Activated naive CD4-positive, alpha-beta T cell (primary cell): ENCODE results near the gene ST7L.
A peak's percentile ranks its signal among the peaks of the same experiment; 100 is the strongest.

Experiments
- DNase-seq, 4 experiments: peaks; one replicate each; lab custom pipeline; 2025; lab: John Stamatoyannopoulos, UW

The ST7L gene

DNA sequence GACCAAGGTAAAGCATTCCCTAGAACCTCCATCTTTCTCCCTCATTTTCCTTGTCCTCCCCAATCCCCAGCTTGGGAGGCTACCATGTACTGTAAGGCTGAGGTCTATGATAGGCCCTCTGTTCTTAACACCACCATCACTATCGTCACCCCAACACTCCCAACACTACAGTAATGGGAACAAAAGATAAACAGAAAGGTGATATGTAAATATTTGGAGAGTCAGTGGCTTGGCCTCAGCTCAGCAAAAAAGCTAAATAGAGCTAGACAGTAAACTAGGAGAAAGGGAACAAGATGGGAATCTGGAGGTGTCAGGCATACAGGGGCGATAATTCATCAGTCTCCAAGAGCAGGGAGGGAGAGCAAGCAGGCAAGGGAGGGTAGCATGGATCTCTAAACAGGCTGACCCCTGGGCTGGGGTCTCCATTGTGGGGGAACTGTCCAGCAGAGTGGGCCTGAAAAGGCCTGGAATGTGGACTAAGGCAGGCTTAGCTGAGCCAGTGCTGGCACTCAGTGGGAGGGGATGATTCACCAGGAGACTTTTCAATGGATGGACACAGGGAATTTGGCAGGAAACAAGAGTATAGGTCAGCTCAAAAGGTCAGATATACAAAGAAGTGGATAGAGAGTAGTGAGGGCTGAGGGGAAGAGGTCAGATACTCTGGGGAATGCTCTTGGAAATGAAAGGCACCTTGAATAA lies 103.5 kb downstream of the ST7L start:
- no peak for DNase-seq

DNA sequence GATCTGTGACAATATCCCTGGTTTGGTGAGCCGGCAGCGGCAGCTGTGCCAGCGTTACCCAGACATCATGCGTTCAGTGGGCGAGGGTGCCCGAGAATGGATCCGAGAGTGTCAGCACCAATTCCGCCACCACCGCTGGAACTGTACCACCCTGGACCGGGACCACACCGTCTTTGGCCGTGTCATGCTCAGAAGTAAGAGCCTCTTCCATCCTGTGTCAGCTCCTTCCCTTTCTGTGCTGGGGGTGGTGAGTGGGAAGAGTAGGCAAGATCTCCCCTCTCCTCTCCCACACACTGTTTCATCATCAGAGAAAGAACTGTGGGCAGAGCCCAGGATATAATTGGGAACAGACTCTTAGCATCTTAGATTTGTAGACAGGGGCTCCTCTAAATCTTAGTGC lies 104.0 kb downstream of the ST7L start:
- no peak for DNase-seq

DNA sequence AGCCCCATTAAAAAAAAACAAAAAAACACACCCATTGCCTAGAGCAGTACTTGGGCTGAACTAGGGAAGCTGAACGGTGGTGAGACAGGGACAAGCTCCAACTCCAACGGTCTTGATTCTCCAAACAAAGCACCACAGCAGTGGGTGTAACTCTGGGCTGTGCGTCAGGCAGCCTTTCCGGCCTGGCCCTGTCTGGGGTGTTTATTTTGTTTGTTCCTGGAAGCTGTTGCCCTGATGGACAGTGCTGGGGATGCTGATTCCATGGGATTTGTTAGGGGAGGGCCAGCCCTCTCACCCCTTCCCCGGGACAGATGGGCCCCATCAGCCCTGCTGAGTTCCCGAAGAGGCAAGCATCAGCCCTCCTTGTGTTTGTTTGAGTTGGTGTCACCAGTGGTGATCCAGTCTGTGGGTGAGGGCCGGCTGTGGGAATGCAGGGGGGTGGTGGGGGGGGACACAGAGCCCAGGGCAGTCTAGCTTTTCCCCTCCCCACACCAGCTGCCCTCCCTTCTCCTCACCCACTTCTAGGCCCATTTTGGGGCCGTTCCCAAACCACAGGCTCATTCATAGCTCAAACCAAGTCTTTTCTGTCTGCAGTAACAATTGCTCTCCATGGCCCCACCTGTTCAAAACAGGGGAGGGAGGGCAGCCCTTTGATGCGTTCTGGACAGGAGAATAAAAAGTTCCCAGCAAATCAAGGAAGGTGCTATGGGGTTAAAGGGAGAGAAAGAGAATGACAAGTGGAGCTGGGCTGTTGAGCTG lies 105.7 kb downstream of the ST7L start:
- DNase-seq = no peak

DNA sequence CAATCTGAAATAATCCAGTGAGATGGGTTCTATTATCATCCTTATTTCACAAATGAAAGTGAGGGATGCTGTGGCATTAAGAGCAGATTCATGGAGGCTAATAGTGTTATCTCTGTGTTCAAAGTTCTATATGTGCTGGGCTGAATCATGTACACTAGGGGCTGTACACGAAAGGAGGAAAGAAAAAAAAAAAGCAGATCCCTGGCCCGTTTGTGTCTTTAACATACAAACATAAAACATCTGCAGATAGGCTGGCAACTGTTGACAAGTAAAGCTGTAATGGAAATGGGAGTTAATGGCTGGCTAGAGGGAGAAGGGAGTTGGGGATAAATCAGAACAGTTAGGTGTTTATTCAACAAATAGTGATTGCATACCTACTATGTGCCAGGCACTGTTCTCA lies 107.0 kb downstream of the ST7L start:
- no peak for DNase-seq

DNA sequence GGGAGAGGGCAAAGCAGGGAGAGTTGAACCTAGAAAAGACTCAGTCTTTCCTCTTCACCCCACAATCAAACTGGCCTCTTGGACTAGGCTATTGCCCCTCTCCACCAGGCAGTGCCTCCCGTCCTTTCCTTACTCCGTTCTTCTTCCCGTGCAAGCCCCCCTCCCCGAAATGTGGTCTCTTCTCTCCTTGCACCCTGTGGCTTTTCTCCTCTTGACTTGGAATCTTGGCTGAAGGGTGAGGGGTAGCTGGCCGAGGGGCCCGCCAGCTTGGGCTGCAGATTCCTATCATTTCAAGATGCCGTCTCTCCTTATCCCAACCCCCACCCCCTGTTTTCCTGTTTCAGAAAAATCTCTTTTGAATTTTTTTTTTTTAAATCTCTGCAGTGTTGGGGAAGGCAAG lies 108.6 kb downstream of the ST7L start:
- no peak for DNase-seq

DNA sequence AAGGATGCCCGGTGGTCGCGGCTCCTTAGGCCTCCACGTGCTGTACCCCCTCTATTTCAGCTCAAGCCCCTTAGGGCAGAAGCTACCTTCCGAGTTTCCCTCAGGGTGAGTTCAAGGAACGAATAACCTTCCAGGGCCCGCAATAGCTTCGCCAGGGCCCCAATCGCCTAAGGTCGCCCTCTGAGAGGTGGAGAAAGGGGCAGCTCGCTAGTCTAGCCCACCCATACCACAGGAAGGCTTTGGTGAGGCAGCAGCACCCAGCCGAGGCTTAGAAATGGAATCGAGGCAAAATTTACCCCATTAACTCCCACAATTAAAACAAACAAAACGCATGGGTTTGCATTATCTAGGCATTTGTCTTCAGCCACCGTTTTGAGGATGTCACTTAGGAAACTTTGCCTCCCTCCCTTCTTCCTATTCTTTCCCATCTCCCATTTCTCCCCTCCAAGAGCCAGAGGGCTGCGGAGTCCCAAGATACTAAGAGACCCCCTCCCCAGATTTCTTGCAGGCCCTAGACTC lies 109.2 kb downstream of the ST7L start:
- no peak for DNase-seq

DNA sequence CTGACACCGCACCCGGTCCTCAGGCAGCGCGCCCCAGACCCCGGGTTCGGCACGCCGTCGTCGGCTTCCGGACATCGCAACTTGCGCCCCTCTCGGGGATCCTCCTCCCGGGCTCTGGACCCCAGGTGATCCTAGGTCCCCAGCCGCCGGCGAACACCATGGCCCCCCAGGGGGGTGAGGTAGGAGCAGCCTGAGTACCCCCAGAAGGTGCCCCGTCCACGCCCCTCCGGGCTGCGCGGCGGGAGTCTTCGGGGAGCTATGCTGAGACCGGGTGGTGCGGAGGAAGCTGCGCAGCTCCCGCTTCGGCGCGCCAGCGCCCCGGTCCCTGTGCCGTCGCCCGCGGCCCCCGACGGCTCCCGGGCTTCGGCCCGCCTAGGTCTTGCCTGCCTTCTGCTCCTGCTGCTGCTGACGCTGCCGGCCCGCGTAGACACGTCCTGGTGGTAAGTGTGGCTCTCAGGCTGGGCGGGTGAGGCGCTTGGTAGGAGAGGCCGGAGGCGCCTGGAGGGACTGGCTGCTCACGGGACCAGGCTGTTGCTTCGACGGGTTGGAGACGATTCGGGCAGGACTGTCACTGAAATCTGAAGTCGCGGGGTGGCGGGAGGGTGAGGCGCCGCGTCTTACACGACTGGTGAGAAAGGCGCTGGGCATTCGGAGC lies 109.8 kb downstream of the ST7L start:
- DNase-seq = peak in 1 of 4 experiments; percentile 25

DNA sequence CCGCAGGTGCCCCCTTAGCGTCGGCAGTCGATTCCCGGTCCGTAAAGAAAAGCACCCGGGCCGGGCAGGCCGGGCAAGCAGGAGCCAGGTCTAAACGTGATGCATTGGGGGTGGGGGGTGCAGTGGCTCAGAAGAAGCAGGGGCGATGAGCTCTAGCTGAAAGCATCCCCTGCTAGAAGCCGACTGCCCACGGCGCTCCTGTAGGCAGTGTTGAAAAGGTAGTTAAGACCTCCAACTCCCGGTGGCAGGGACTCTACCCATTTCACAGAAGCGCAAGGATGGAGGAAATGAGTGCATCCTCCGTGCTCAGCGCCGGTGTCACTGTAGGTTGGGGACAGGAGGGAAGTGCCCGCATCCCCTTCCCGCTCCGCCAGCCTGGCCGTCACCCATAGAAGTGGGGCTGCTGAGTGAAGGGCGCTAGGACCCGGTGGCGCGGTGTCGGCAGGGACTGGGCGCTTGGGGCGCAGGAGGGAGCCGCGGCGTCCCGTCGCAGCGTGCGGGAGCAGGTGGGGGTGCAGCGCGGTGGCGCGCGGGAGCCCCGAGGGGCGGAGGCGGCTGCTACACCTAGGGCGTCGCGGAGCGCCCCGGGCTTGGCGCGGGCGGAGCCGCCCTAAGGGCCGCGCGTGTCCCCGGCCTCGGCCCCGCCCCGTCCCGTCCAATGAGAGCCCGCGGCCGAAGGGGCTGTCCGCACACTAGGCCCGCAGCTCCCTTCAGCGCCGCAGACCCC lies 110.5 kb downstream of the ST7L start, which contains the start of gene WNT2B:
TSS of gene WNT2B (plus strand) at position 688 of the 727 bp plus-strand sequence. CDS start 298 bp downstream, outside the sequence.
- peak in 3 of 4 experiments; percentile 14 to 42 (median 19) for DNase-seq

DNA sequence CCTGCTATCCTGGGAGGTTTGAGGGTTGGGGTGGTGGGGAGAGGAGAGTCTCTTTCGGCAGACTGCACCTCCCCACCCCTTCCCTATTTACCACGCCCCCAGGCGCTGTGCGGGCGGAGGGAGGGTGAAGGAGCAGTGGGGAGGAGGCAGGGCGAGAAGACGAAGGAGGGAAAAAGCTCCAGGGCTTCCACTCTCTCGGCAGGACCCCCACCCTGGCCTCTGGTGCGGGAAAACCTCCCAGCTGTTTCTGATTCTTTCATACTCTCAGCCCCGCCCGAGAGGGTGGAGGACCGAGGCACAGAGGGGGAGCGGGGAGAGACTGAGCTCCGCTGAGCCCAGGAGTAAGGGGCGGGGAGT lies 111.0 kb downstream of the ST7L start:
- DNase-seq = peak in 1 of 4 experiments; percentile 16

DNA sequence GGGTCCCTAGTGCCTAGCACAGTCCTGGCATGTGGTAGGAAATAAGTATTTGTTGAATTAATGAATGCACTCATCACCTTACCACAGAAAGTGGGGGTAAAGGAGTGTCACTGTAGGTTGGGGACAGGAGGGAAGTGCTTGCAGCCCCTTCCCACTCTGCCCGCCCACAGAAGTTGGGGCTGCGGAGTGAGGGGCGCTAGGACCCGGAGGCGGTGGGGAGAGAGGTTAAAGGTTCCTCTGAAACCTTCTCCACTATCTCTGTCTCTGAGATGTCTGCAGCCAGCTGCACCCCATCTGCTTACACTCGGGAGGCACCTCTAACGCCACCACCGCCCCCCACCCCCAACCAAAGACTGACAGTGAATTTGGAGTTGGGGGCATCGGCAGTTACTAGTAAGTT lies 111.6 kb downstream of the ST7L start:
- no peak for DNase-seq

DNA sequence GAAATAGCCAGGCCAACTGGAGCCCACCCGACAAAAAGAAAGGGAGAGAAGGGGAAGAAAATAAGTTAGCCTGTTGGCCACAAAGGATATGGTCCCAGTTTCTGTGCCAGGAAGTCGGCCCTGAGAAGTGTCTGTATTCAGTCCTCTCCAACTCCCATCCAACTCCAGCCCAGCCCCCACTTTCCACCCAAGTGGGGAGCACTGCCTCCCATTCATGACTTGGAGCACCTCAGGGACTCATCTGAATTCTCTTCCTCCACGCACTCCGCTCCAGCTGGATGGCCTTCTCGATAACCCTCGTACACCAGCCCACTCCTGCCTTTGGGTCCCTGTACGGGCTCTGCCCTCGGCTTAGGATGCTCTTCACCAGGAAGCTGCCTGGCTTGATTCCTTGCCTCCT lies 112.2 kb downstream of the ST7L start:
- DNase-seq = no peak

DNA sequence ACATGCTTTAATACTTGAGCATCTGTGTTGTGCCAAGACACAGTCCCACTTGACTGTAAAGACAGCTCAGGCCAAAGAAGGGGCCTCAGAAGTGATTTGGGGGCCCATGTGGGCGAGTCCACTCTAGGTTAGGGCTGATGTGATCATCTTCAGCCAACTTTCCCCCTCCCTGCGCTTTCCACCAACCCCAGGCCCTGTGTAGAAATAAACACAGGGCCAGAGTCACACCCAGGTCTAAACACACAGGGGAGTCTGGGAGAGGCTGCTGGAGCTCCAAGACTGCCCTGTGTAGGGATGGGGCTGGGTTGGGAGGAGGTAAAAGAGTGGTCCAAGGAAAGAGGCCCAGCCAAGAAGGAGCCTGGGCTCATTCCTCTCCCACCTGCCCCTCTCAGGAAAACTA lies 112.6 kb downstream of the ST7L start:
- DNase-seq = no peak

DNA sequence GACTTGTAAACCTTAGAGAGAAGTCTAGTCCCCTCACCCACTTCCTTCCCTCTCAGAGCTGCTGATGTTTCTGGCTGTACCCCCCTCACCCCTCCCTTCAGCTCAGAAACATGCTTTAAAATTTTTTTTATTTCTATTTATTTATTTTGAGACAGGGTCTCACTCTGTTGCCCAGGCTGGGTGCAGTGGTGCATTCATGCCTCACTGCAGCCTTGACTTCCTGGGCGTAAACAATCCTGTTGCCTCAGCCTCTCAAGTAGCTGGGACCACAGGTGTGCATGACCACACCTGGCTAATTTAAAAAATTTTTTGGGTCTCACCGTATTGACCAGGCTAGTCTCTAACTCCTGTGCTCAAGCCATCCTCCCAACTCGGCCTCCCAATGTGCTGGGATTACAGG lies 113.1 kb downstream of the ST7L start:
- no peak for DNase-seq

DNA sequence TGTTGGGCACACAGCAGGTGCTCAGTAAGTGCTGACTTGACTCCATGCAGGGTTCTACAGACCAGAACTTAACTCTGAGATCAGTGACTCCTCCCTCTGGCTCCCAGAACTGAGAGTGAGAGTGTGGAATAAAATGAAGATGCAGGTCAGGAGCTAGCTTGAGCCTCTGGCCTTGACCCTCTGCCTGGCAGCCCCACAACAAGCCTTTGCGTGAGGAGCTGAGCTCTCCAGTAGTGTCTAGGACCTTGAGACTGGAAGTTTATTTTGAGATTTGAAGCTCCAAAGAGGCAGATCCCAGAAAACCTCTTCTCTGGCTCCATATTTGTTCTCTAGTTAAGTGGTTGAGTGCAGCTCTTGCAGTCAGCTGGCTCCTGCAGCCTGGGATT lies 113.5 kb downstream of the ST7L start:
- DNase-seq = no peak

DNA sequence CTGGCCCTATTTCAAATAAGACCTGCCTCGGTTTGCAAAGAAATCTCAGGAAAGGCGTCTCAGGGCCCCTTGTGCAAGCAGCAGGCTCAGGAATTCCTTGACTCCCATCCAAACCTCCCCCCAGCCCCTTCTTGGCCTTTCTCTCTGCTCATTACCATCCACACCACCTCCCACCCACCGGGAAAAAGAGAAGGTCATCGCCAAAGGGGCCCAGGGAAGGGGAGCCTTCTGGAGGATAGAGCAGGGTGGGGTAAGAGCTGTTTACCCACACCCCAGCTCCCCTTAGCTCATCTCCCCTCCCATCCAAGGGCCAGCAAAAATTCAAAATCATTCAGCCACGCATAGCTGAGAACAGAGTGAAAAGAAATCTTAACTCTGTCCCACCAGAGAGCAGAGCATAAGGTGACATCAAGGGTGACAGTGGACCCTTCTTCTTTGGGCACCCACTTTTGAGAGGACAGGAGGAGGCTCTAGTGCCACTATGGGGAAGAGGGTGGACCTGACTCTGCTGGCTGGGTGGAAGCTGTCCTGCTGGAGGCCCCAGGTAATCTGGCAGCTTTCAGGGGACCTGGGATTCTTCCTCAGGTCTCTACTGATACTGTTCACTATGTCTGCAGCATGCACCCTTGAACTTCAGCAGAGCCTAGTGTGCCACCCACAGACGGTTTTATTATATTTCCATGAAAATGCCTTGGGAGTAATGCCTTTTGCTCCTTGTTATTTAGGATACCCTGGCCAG lies 114.1 kb downstream of the ST7L start:
- DNase-seq = no peak

DNA sequence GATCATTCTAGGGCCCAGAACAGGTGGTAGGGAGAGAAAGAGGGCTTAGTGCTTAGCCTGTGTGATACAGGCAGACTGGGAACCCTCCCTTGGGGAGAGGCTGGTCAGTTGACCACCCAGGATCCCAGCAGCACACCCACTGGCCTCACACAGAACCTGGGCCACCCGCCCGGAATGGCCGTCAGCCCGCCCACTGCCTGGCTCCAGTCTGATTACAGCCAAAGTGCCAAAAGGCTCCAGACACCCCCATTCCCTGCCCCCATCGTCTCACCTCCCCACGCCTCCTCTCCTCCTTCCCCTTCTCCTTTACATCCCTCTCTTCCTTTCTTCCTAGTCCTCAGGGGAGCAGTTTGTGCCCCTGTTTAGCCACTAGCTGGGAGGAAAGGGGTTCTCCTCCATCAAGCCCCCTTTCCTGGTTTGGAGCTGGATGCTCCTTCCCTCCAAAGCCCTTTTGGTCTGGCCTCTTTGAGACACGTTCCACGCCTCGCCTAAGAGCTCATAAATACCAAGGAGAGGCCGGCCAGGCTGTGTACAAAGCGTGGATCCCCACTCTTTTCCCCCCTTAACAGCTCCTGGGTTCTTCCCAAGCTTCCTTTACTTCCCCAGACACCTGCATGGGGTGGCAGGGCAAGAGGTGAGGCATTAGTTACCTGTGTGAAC lies 114.8 kb downstream of the ST7L start:
- DNase-seq = no peak

DNA sequence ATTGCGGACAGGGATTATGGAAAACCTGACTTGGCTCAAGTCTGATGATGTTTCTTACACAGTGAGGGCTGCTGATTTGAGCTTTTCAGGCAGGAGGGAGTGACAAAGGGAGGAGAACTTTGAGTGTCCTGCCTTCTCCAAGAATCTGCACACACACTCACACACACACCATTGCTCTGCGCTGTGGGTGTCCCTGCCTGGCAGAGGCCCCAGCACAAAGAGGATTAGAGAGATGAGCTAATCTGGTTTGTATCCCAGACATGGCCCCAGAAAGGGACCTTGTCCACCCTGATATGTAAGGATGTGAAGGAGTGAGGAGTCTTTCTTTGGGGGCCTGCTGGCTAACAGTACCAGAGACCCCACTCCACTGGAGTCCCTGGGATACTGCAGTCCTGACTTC lies 116.1 kb downstream of the ST7L start:
- DNase-seq = no peak

DNA sequence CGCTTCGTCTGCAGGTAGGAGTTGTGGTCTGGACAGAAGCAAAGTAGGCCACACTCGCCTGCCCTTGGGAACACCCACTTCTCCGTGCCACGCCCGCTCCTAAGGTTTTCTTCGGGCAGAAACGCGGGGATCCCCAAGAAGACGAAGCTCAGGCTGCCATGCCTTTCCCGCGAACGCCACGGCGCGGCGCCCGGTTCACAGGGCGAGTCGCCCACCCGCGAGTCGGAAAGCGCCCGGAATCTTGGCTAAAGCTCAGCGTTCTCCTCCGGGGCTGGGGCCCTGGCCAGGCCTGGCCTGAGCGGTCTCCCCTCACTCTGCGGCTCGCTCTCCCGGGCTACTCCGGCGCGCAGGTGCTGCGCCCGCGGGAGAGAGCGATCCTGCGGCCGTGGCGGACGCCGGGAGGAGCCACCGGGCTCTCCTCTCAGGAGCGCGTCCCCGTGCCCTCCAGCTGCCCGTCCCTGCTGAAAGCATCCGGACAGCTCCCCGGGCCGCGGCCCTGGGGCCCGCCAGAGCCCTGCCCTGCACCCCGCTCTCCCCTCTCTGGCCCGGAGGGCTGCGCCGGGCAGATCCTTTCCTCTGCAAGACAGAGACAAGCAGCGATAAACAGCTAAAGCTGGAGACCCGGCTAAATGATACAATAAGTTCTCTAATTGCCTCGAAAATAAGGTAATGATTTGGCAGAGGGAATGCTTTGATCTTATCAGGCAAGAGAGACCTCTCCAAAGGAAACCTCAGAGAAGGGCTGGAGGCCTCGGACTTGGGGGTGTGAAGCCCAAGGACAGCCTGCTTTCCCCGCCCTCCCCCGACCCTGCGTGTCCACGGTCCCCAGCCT lies 116.9 kb downstream of the ST7L start:
- DNase-seq = peak in 2 of 4 experiments; percentile 28 to 35

DNA sequence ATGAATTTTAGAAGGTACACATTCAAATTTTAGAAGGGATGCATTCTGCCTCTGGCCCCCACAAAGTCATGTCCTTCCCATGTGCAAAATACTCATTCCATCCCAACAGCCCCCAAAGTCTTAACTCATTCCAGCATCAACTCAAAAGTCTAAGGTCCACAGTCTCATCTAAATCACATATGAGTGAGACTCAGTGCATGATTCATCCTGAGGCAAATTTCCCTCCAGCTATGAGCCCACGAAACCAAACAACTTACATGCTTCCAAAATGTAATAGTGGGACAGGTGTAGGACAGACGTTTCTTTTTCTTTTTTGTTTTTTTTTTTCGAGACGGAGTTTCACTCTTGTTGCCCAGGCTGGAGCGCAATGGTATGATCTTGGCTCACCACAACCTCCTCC lies 122.7 kb downstream of the ST7L start:
- no peak for DNase-seq

DNA sequence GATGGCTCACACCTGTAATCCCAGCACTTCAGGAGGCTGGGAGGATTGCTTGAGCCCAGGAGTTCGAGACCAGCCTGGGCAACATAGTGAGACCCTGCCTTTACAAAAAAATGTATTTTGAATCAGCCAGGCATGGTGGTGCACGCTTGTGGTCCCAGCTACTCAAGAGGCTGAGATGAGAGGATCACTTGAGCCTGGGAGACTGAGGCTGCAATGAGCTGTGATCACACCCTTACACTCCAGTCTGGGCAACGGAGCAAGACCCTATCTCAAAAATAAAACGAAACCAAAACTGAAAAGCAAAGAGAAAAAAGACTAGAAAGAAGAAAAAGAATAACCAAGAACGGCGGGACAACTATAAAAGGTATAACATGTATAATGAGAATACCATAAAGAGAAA lies 125.6 kb downstream of the ST7L start:
- DNase-seq = no peak
